CD4-positive, alpha-beta T cell treated with Interleukin-21 for 1 hour (primary cell): ENCODE results near the gene PNPLA2.

Experiments
- DNase-seq: peaks from one replicate; pipeline ENCODE4 v3.0.0-alpha.2; 2020

Gene PNPLA2

GRCh38 chr11:832529-833113 lies 13.9 kb downstream of the PNPLA2 start, which contains the start of gene CD151:
Gene CD151, plus strand, starts transcription at chr11:832952. Its CDS starts 3,118 bp downstream, at chr11:836070.
- peak; percentile 55 for DNase-seq

- DNase-seq, result no peak
Measured at GRCh38 chr11:833114-833791, 14.5 kb downstream of the PNPLA2 start.

GRCh38 chr11:833849-834311 lies 15.2 kb downstream of the PNPLA2 start:
- no peak for DNase-seq

GRCh38 chr11:834371-835316 lies 15.9 kb downstream of the PNPLA2 start:
- no peak for DNase-seq

GRCh38 chr11:836274-836673 lies 17.6 kb downstream of the PNPLA2 start:
- DNase-seq, result no peak

GRCh38 chr11:836700-837099 lies 18.0 kb downstream of the PNPLA2 start:
- DNase-seq, result no peak

- no peak for DNase-seq
Measured at GRCh38 chr11:837189-837989, 18.7 kb downstream of the PNPLA2 start.

GRCh38 chr11:837990-838307 lies 19.2 kb downstream of the PNPLA2 start:
- no peak for DNase-seq

- no peak for DNase-seq
Measured at GRCh38 chr11:838441-839279, 19.9 kb downstream of the PNPLA2 start.

- no peak for DNase-seq
Measured at GRCh38 chr11:839280-839623, 20.5 kb downstream of the PNPLA2 start.

- no peak for DNase-seq
Measured at GRCh38 chr11:839875-840617, 21.3 kb downstream of the PNPLA2 start.

GRCh38 chr11:841981-842369 lies 23.3 kb downstream of the PNPLA2 start:
- no peak for DNase-seq

- DNase-seq, result peak; percentile 89
Measured at GRCh38 chr11:842370-843002, 23.8 kb downstream of the PNPLA2 start, which contains the start of the genes POLR2L and TSPAN4. Gene POLR2L, minus strand, starts transcription at chr11:842529. Its CDS starts 21 bp downstream, at chr11:842508. Gene TSPAN4, plus strand, starts transcription at chr11:842852. Its CDS starts 7,453 bp downstream, at chr11:850305.

- no peak for DNase-seq
Measured at GRCh38 chr11:843086-843734, 24.5 kb downstream of the PNPLA2 start.

- no peak for DNase-seq
Measured at GRCh38 chr11:843818-844692, 25.3 kb downstream of the PNPLA2 start.

GRCh38 chr11:844693-845644 lies 26.3 kb downstream of the PNPLA2 start:
- DNase-seq, result no peak

GRCh38 chr11:845872-846495 lies 27.3 kb downstream of the PNPLA2 start:
- DNase-seq, result no peak
